ENCODE measurements around the gene PTPRA. TPM values are rescaled to one million over a fixed set of nuclear protein-coding genes. Genes with fewer than 3 reads are reported as not detected.
"Not testable (repeated sequence)": the region's sequence is repeated elsewhere in the genome, so short reads cannot be mapped to it uniquely, and the experiment has no call there.

PTPRA gene
- 44.2 and 51.0 TPM in 2 replicates for total RNA-seq

GRCh38 chr20:2873010-2873746 lies at the start of gene PTPRA:
Gene PTPRA, plus strand, starts transcription at chr20:2873481. Its CDS starts 90,797 bp downstream, at chr20:2964278.
- no peaks in the 10 kb centered on the region for H3K36me3 ChIP-seq (ENCODE audit: insufficient read depth, low read length)
- H2AFZ ChIP-seq (ENCODE audit: low read length): peak within 1 kb of the TSS; percentile 85
- DNase-seq (ENCODE audit: insufficient read length, low spot score, missing footprints): peak; percentile 99
- peaks cover 33% of the 10 kb centered on the region for H3K4me1 ChIP-seq (ENCODE audit: insufficient read depth, low read length)
- peak within 1 kb of the TSS; percentile 93 for H3K4me3 ChIP-seq (ENCODE audit: insufficient read depth, low read length)
- TF ChIP-seq CTCF (IDR thresholded peaks at IDR 0.05; ENCODE audit: extremely low read depth, low read depth, low read length): no peak
- peaks cover 39% of the 10 kb centered on the region for H3K79me2 ChIP-seq (ENCODE audit: insufficient read depth, low read length)
- H3K27ac ChIP-seq (ENCODE audit: low read depth, low read length): peak within 1 kb of the TSS; percentile 3
- peak within 1 kb of the TSS; percentile 83 for H3K4me2 ChIP-seq (ENCODE audit: insufficient read depth, low read length)
- peaks cover 23% of the 10 kb centered on the region for H4K20me1 ChIP-seq (ENCODE audit: insufficient read depth, low read length)
- H3K27me3 ChIP-seq (ENCODE audit: insufficient read depth, low read length): no peaks in the 10 kb centered on the region
- H3K9me3 ChIP-seq (ENCODE audit: low read depth, low read length): no peaks in the 10 kb centered on the region

- no peaks in the 10 kb centered on the region for H3K79me2 ChIP-seq (ENCODE audit: insufficient read depth, low read length)
- peaks cover 3% of the 10 kb centered on the region for H3K4me1 ChIP-seq (ENCODE audit: insufficient read depth, low read length)
- H3K36me3 ChIP-seq (ENCODE audit: insufficient read depth, low read length): no peaks in the 10 kb centered on the region
- H3K4me3 ChIP-seq (ENCODE audit: insufficient read depth, low read length): no peak overlapping the region
- H3K27me3 ChIP-seq (ENCODE audit: insufficient read depth, low read length): peaks cover 51% of the 10 kb centered on the region
- no peaks in the 10 kb centered on the region for H3K9me3 ChIP-seq (ENCODE audit: low read depth, low read length)
- no peaks in the 10 kb centered on the region for H4K20me1 ChIP-seq (ENCODE audit: insufficient read depth, low read length)
- no peak overlapping the region for H3K27ac ChIP-seq (ENCODE audit: low read depth, low read length)
- H2AFZ ChIP-seq (ENCODE audit: low read length): no peak overlapping the region
- DNase-seq (ENCODE audit: insufficient read length, low spot score, missing footprints): no peak
- no peak for TF ChIP-seq CTCF (IDR thresholded peaks at IDR 0.05; ENCODE audit: extremely low read depth, low read depth, low read length)
- no peak overlapping the region for H3K4me2 ChIP-seq (ENCODE audit: insufficient read depth, low read length)
These were observed 47.5 kb upstream of the PTPRA start for GRCh38 chr20:2825761-2826160.

- H4K20me1 ChIP-seq (ENCODE audit: insufficient read depth, low read length): no peaks in the 10 kb centered on the region
- no peak overlapping the region for H2AFZ ChIP-seq (ENCODE audit: low read length)
- no peak overlapping the region for H3K4me3 ChIP-seq (ENCODE audit: insufficient read depth, low read length)
- H3K9me3 ChIP-seq (ENCODE audit: low read depth, low read length): no peaks in the 10 kb centered on the region
- no peak for DNase-seq (ENCODE audit: insufficient read length, low spot score, missing footprints)
- no peaks in the 10 kb centered on the region for H3K79me2 ChIP-seq (ENCODE audit: insufficient read depth, low read length)
- TF ChIP-seq CTCF (IDR thresholded peaks at IDR 0.05; ENCODE audit: extremely low read depth, low read depth, low read length): no peak
- H3K4me2 ChIP-seq (ENCODE audit: insufficient read depth, low read length): no peak overlapping the region
- H3K27me3 ChIP-seq (ENCODE audit: insufficient read depth, low read length): peaks cover 48% of the 10 kb centered on the region
- no peaks in the 10 kb centered on the region for H3K36me3 ChIP-seq (ENCODE audit: insufficient read depth, low read length)
- H3K4me1 ChIP-seq (ENCODE audit: insufficient read depth, low read length): peaks cover 4% of the 10 kb centered on the region
- no peak overlapping the region for H3K27ac ChIP-seq (ENCODE audit: low read depth, low read length)
These were observed 46.6 kb upstream of the PTPRA start for GRCh38 chr20:2826655-2827054.

- peaks cover 41% of the 10 kb centered on the region for H3K27me3 ChIP-seq (ENCODE audit: insufficient read depth, low read length)
- H3K36me3 ChIP-seq (ENCODE audit: insufficient read depth, low read length): no peaks in the 10 kb centered on the region
- no peak for DNase-seq (ENCODE audit: insufficient read length, low spot score, missing footprints)
- H4K20me1 ChIP-seq (ENCODE audit: insufficient read depth, low read length): no peaks in the 10 kb centered on the region
- no peak overlapping the region for H2AFZ ChIP-seq (ENCODE audit: low read length)
- H3K4me2 ChIP-seq (ENCODE audit: insufficient read depth, low read length): no peak overlapping the region
- H3K4me1 ChIP-seq (ENCODE audit: insufficient read depth, low read length): peaks cover 7% of the 10 kb centered on the region
- H3K79me2 ChIP-seq (ENCODE audit: insufficient read depth, low read length): no peaks in the 10 kb centered on the region
- H3K27ac ChIP-seq (ENCODE audit: low read depth, low read length): no peak overlapping the region
- no peaks in the 10 kb centered on the region for H3K9me3 ChIP-seq (ENCODE audit: low read depth, low read length)
- no peak overlapping the region for H3K4me3 ChIP-seq (ENCODE audit: insufficient read depth, low read length)
- no peak for TF ChIP-seq CTCF (IDR thresholded peaks at IDR 0.05; ENCODE audit: extremely low read depth, low read depth, low read length)
These were observed 43.9 kb upstream of the PTPRA start for GRCh38 chr20:2829376-2829775.

GRCh38 chr20:2831206-2831605 lies 42.1 kb upstream of the PTPRA start:
- DNase-seq (ENCODE audit: insufficient read length, low spot score, missing footprints); H3K9me3 ChIP-seq (ENCODE audit: low read depth, low read length); H3K4me2 ChIP-seq (ENCODE audit: insufficient read depth, low read length); H2AFZ ChIP-seq (ENCODE audit: low read length); H3K27ac ChIP-seq (ENCODE audit: low read depth, low read length); H3K79me2 ChIP-seq (ENCODE audit: insufficient read depth, low read length); H4K20me1 ChIP-seq (ENCODE audit: insufficient read depth, low read length); H3K4me1 ChIP-seq (ENCODE audit: insufficient read depth, low read length); H3K4me3 ChIP-seq (ENCODE audit: insufficient read depth, low read length); H3K36me3 ChIP-seq (ENCODE audit: insufficient read depth, low read length): not testable (repeated sequence)
- peaks cover 38% of the 10 kb centered on the region for H3K27me3 ChIP-seq (ENCODE audit: insufficient read depth, low read length)
